Measurements from ENCODE around the gene DHRS11. TPM values are rescaled to one million over a fixed set of nuclear protein-coding genes. Genes with fewer than 3 reads are reported as not detected.

The DHRS11 gene
- total and polyA plus RNA-seq, 2 of the 4 experiments (the other 2 are of a cell fraction), result 7.0 to 14.5 TPM

DNA sequence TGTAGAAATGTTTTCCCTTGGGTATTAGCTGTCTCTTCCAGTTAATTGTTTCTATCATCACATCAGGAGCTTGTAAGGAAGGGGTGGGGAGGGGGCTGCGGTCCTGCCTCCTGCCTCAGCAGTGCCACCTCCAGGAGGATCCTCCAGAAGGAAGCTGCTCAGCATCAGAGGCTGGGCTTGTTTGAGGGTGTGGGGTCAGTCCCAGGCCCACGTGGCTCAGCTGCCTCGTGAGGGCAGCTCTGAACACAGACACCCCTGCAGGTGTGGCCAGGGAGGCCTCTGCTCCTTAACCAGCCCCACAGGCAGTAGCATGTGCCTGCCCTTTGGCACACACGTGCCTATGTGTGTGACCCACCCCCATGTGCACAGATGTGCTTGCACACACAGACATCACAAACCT is 56.0 kb downstream of the DHRS11 start:
- H3K27me3 ChIP-seq (ENCODE audit: control insufficient read depth, insufficient read depth, low read length), result peaks cover 70% of the 10 kb centered on the region
- H3K27ac ChIP-seq (ENCODE audit: insufficient read depth, low read length), result no peak overlapping the region
- dilution Hi-C loops (cut with HindIII; ENCODE audit: low sequenced_read_pairs, unreplicated experiment) (loop anchor here (25.0 kb wide), 1 partner anchor 415 kb away; no protein-coding TSS in a partner anchor), intact Hi-C loops (cut with micrococcal nuclease) (no loop called here), in situ Hi-C loops (cut with MboI; ENCODE audit: low sequenced_read_pairs) (no loop called here)
- no peak for DNase-seq
- no peaks in the 10 kb centered on the region for H3K4me1 ChIP-seq (ENCODE audit: control insufficient read depth, insufficient read depth, low read length)
- H2BK15ac ChIP-seq (ENCODE audit: low read depth, low read length), result no peak overlapping the region
- no peak overlapping the region for H2BK5ac ChIP-seq (ENCODE audit: low read depth, low read length, poor library complexity, severe bottlenecking)
- H3K36me3 ChIP-seq (ENCODE audit: control insufficient read depth, insufficient read depth, low read length), result no peaks in the 10 kb centered on the region
- H3K79me1 ChIP-seq (ENCODE audit: low read depth in 1 of 2, low read length in 2 of 2), result no peaks in the 10 kb centered on the region
- H3K18ac ChIP-seq (ENCODE audit: low read depth, low read length), result no peak overlapping the region
- no peak overlapping the region for H2AK5ac ChIP-seq (ENCODE audit: low read depth, low read length)
- H3K9ac ChIP-seq (ENCODE audit: low read depth, low read length), result no peak overlapping the region
- ChIA-PET CTCF (interaction anchor here (0.7 kb wide), 1 partner anchor 22 kb away, joined by 4 read pairs; no protein-coding TSS in a partner anchor), POLR2A (ENCODE audit: unreplicated experiment) (no interaction called here)
- no peak for ATAC-seq (ENCODE audit: low read depth)
- 11% methylated on average over 3 of the region's 4 CpGs; no CpG with 5 or more reads in 1 of the 2 experiments for WGBS, 2 experiments (ENCODE audit: extremely low coverage in 2 of 2, insufficient read length in 1 of 2)
- H4K8ac ChIP-seq (ENCODE audit: low read depth in 2 of 2, low read length in 2 of 2), result no peak overlapping the region
- H3K23ac ChIP-seq (ENCODE audit: low read depth, low read length), result no peak overlapping the region
- no peak overlapping the region for H4K5ac ChIP-seq (ENCODE audit: low read depth, low read length)
- H3K4me2 ChIP-seq (ENCODE audit: low read depth, low read length), result no peak overlapping the region
- no peak overlapping the region for H2BK20ac ChIP-seq (ENCODE audit: low read depth, low read length)
- H3K14ac ChIP-seq (replicated peaks; ENCODE audit: low read depth, low read length), result no peak overlapping the region
- H3K56ac ChIP-seq (ENCODE audit: extremely low read depth, insufficient read depth, low read length), result no peak overlapping the region
- H2AFZ ChIP-seq (replicated peaks; ENCODE audit: low read length, poor library complexity), result no peak overlapping the region
- BruUV-seq (replicated peaks), result no TSS peak
- TF ChIP-seq RFX5 (IDR thresholded peaks at IDR 0.05; ENCODE audit: low read depth, low read length) (no peak), CEBPB (IDR thresholded peaks at IDR 0.05; ENCODE audit: low read depth, low read length) (no peak), BHLHE40 (IDR thresholded peaks at IDR 0.05; ENCODE audit: low read depth, low read length) (no peak), RCOR1 (IDR thresholded peaks at IDR 0.05; ENCODE audit: insufficient replicate concordance, low read length) (no peak), RAD21 (IDR thresholded peaks at IDR 0.05; ENCODE audit: low read length) (no peak), NFE2L2 (IDR thresholded peaks at IDR 0.05; ENCODE audit: low read depth, low read length) (no peak), MAZ (IDR thresholded peaks at IDR 0.05; ENCODE audit: borderline replicate concordance, low read depth, low read length) (no peak), SMC3 (IDR thresholded peaks at IDR 0.05; ENCODE audit: low read depth, low read length) (no peak), MAFK (IDR thresholded peaks at IDR 0.05; ENCODE audit: low read depth, low read length) (no peak), MXI1 (IDR thresholded peaks at IDR 0.05; ENCODE audit: borderline replicate concordance, low read depth, low read length) (no peak), POLR2A (IDR thresholded peaks at IDR 0.05; ENCODE audit: low read depth, low read length) (no peak)
- TF ChIP-seq, protein P1, sequence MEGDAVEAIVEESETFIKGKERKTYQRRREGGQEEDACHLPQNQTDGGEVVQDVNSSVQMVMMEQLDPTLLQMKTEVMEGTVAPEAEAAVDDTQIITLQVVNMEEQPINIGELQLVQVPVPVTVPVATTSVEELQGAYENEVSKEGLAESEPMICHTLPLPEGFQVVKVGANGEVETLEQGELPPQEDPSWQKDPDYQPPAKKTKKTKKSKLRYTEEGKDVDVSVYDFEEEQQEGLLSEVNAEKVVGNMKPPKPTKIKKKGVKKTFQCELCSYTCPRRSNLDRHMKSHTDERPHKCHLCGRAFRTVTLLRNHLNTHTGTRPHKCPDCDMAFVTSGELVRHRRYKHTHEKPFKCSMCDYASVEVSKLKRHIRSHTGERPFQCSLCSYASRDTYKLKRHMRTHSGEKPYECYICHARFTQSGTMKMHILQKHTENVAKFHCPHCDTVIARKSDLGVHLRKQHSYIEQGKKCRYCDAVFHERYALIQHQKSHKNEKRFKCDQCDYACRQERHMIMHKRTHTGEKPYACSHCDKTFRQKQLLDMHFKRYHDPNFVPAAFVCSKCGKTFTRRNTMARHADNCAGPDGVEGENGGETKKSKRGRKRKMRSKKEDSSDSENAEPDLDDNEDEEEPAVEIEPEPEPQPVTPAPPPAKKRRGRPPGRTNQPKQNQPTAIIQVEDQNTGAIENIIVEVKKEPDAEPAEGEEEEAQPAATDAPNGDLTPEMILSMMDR (conservative IDR thresholded peaks at IDR 0.05; ENCODE audit: low read depth, low read length), result no peak
- TF ChIP-seq, protein P2, sequence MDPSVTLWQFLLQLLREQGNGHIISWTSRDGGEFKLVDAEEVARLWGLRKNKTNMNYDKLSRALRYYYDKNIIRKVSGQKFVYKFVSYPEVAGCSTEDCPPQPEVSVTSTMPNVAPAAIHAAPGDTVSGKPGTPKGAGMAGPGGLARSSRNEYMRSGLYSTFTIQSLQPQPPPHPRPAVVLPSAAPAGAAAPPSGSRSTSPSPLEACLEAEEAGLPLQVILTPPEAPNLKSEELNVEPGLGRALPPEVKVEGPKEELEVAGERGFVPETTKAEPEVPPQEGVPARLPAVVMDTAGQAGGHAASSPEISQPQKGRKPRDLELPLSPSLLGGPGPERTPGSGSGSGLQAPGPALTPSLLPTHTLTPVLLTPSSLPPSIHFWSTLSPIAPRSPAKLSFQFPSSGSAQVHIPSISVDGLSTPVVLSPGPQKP (IDR thresholded peaks at IDR 0.05; ENCODE audit: borderline replicate concordance, low read depth, low read length), result no peak
- TF ChIP-seq, protein P3, sequence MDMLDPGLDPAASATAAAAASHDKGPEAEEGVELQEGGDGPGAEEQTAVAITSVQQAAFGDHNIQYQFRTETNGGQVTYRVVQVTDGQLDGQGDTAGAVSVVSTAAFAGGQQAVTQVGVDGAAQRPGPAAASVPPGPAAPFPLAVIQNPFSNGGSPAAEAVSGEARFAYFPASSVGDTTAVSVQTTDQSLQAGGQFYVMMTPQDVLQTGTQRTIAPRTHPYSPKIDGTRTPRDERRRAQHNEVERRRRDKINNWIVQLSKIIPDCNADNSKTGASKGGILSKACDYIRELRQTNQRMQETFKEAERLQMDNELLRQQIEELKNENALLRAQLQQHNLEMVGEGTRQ (IDR thresholded peaks at IDR 0.05; ENCODE audit: low read depth, low read length), result no peak
- no peaks in the 10 kb centered on the region for H3K9me3 ChIP-seq (ENCODE audit: control insufficient read depth, insufficient read depth, low read length)
- H4K91ac ChIP-seq (ENCODE audit: insufficient read depth, low read depth, low read length), result no peak overlapping the region
- no peaks in the 10 kb centered on the region for H3K9me1 ChIP-seq (ENCODE audit: insufficient read depth, low read length)
- H2AK9ac ChIP-seq (replicated peaks; ENCODE audit: low read depth, low read length, poor library complexity), result no peak overlapping the region
- H3K4ac ChIP-seq (ENCODE audit: low read depth, low read length), result no peak overlapping the region
- no peak overlapping the region for H2BK120ac ChIP-seq (ENCODE audit: low read depth, low read length)
- no peaks in the 10 kb centered on the region for H4K20me1 ChIP-seq (ENCODE audit: insufficient read depth, low read length)
- H3K4me3 ChIP-seq (ENCODE audit: insufficient read depth, low read depth, low read length), result no peak overlapping the region
